Thyroid gland (tissue), 4 donors: ENCODE results near the gene NOCT. TPM values are rescaled to one million over a fixed set of nuclear protein-coding genes. Genes with fewer than 3 reads are reported as not detected.
"Not testable (repeated sequence)": the region's sequence is repeated elsewhere in the genome, so short reads cannot be mapped to it uniquely, and the experiment has no call there.

Experiments
- DNase-seq, 2 donors: peaks; one replicate each; pipeline ENCODE4 v3.0.0-alpha.2; 2019
- H3K27ac ChIP-seq, 3 donors: fragments of 200-600 bp; sonication (generic); 1 replicate in 2 of 3; 2 replicates in 1 of 3; pipeline ENCODE4 v1.5.1; 2016 to 2019; ENCODE audit warnings: mild to moderate bottlenecking in 1 of 3, moderate library complexity in 1 of 3
- H3K27me3 ChIP-seq: fragments of 200-600 bp; sonication (generic); one replicate; pipeline ENCODE4 v1.5.1; 2019
- H3K36me3 ChIP-seq, 2 donors: fragments of 200-600 bp; sonication (generic); one replicate each; pipeline ENCODE4 v1.5.1; 2016 to 2019
- H3K4me1 ChIP-seq, 2 donors: fragments of 200-600 bp; sonication (generic); one replicate each; pipeline ENCODE4 v1.5.1; 2017 to 2019
- H3K4me3 ChIP-seq, 3 donors: fragments of 200-600 bp; sonication (generic); replicated peaks in 1 of 3; 1 replicate in 2 of 3; 2 replicates in 1 of 3; pipeline ENCODE4 v1.5.1; 2016; ENCODE audit warnings: mild to moderate bottlenecking in 1 of 3
- H3K9me3 ChIP-seq: fragments of 200-600 bp; sonication (generic); one replicate; pipeline ENCODE4 v1.5.1; 2017
- POLR2A ChIP-seq, 2 donors: fragments of 450-650 bp; IDR thresholded peaks; one replicate each; pipeline ENCODE4 v1.6.1; 2017; ENCODE audit warnings: antibody characterized with exemption in 2 of 2, mild to moderate bottlenecking in 2 of 2, moderate library complexity in 1 of 2
- WGBS, 2 donors: methylation state at CpG; one replicate each; pipeline ENCODE4 v1.1.5; 2017; 5-methylcytosine and 5-hydroxymethylcytosine counted together
- intact Hi-C: fragments of 100-400 bp; cut with DNase I; formaldehyde crosslinking; loops from one replicate; pipeline ENCODE4 v1.15.1; 2023
- total RNA-seq, 4 donors: library from RNA; depleted of rRNA; stranded (reverse); fragments of >200 nt; gene quantifications; one replicate each; pipeline ENCODE4 v1.2.3, GENCODE V29; 2016
- TF ChIP-seq, protein P1 (sequence below), 6 experiments: fragments of 200-600 bp in 3 of 6; fragments of 450-650 bp in 3 of 6; sonication (generic) in 3 of 6; IDR thresholded peaks; one replicate each; pipeline ENCODE4 v1.5.1; 2016 to 2019; ENCODE audit warnings: antibody characterized with exemption in 6 of 6, mild to moderate bottlenecking in 2 of 6, inconsistent platforms in 1 of 6, moderate library complexity in 1 of 6

NOCT gene
- total RNA-seq, 4 donors from 2014 or later, result 4.0 to 11.5 (median 6.6) TPM

DNA sequence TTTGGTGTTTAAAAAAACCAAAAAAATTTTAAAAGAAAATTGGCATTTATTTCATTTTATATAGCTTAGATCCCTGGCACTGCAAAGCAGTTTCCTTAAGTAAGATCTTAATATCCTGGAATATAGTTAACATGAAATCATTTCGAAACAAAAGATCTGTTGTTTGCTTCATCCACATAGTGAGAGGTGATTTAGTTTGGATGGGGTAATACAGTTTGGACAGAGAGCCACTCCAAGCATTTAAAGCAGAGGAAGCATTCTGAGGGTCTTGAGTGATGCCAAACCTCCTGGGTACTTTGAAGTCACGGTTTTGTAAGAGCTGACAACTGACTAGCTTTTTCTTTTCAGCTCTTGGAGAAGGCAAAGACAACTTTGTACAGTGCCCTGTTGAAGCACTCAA, 28.7 kb downstream of the NOCT start:
- Histone ChIP-seq H3K4me3 (no peak overlapping the region), H3K27ac (no peak overlapping the region), H3K4me1 (no peaks in the 10 kb centered on the region), H3K9me3 (no peaks in the 10 kb centered on the region), H3K36me3 (peaks cover 3 to 4% of the 10 kb centered on the region in 2 donors), H3K27me3 (no peaks in the 10 kb centered on the region)
- intact Hi-C loops, result no loop called here
- 72 to 73% methylated on average over 2 of the region's 2 CpGs for WGBS, 2 donors
- no peak for DNase-seq
- TF ChIP-seq, protein P1, sequence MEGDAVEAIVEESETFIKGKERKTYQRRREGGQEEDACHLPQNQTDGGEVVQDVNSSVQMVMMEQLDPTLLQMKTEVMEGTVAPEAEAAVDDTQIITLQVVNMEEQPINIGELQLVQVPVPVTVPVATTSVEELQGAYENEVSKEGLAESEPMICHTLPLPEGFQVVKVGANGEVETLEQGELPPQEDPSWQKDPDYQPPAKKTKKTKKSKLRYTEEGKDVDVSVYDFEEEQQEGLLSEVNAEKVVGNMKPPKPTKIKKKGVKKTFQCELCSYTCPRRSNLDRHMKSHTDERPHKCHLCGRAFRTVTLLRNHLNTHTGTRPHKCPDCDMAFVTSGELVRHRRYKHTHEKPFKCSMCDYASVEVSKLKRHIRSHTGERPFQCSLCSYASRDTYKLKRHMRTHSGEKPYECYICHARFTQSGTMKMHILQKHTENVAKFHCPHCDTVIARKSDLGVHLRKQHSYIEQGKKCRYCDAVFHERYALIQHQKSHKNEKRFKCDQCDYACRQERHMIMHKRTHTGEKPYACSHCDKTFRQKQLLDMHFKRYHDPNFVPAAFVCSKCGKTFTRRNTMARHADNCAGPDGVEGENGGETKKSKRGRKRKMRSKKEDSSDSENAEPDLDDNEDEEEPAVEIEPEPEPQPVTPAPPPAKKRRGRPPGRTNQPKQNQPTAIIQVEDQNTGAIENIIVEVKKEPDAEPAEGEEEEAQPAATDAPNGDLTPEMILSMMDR (IDR thresholded peaks at IDR 0.05), result no peak

DNA sequence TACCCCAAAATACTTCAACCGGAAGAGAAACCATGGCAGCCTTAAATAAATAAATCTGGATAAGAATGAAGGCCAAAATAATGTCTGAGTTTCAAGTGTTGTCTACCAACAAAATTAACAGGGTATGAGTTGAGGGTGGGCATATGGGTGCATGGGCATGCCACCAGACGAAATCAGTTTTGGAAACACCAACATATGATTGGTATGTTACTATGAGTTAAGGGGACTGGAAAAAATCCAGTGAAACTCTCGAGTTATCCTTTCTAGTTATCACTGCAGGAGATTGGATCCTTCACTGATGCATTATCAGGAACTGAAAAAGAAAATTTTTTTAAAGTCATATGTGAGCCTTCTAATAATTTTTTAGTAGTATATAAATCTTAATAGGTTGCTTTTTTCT, 32.4 kb downstream of the NOCT start:
- no peak overlapping the region for H3K4me3 ChIP-seq
- intact Hi-C loops, result no loop called here
- WGBS, 2 donors, result 86 to 90% methylated on average over 3 of the region's 3 CpGs

DNA sequence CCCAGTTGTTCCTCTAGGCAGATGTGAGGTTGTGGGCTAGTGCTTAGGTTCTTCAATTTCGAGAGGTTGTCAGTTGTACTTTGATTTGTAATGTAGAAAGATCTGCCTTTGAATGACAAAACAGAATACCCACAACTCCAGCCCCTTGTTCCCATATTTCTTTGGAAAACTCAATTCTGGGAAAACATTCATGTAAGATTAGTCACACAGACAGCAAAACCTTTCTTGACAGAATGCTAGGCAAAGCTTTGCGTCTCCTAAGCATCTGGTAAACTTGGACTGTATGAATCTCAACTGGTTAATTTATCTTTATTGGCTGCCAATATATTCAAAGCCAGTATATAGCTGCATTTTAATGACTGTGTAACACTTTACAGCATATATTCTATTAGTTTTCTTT, 34.9 kb downstream of the NOCT start:
- no peaks in the 10 kb centered on the region for H3K9me3 ChIP-seq
- H3K27me3 ChIP-seq, result no peaks in the 10 kb centered on the region
- intact Hi-C loops, result no loop called here
- H3K4me3 ChIP-seq, result no peak overlapping the region
- H3K27ac ChIP-seq, result no peak overlapping the region
- peaks cover 3 to 6% of the 10 kb centered on the region in 2 donors for H3K36me3 ChIP-seq
- DNase-seq, result no peak
- no peak for TF ChIP-seq POLR2A (IDR thresholded peaks at IDR 0.05)
- TF ChIP-seq, protein P1 (IDR thresholded peaks at IDR 0.05), result no peak
- H3K4me1 ChIP-seq, result no peaks in the 10 kb centered on the region
- 92 to 97% methylated on average over 2 of the region's 2 CpGs for WGBS, 2 donors

More for the DNA sequence above, 32.4 kb downstream of the NOCT start:
- no peak for TF ChIP-seq POLR2A (IDR thresholded peaks at IDR 0.05)
- TF ChIP-seq, protein P1 (IDR thresholded peaks at IDR 0.05), result no peak
- Histone ChIP-seq H3K4me1 (no peaks in the 10 kb centered on the region), H3K36me3 (peaks cover 3 to 4% of the 10 kb centered on the region in 2 donors), H3K27me3 (no peaks in the 10 kb centered on the region), H3K9me3 (no peaks in the 10 kb centered on the region), H3K27ac (no peak overlapping the region)
- DNase-seq, result no peak

DNA sequence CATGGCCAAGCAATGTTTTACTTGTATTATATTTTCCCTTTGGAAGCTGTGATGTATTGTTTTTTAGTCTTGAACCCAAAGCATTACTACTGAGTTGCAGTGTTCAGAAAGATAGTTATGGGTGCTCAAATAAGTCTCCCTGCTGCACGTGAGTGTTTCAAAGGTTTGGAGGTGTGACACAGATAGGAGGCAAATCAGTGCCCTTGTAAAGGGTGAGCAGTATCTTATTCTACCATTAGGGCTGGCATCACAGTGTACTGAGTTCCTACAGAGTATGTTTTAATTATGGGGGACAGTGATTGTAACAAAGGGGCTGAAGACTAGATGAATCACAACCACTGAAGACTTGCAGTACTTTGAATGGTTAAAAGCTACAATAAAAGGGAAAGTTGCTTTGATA, 38.3 kb downstream of the NOCT start:
- Histone ChIP-seq H3K27me3 (no peaks in the 10 kb centered on the region), H3K4me3 (no peak overlapping the region), H3K9me3 (no peaks in the 10 kb centered on the region), H3K27ac (no peak overlapping the region), H3K36me3 (peaks cover 0 to 17% of the 10 kb centered on the region in 2 donors), H3K4me1 (no peaks in the 10 kb centered on the region)
- intact Hi-C loops, result no loop called here
- 81 to 96% methylated on average over 1 of the region's 1 CpG for WGBS, 2 donors
- no peak for TF ChIP-seq POLR2A (IDR thresholded peaks at IDR 0.05)
- TF ChIP-seq, protein P1 (IDR thresholded peaks at IDR 0.05), result no peak
- DNase-seq, result no peak

DNA sequence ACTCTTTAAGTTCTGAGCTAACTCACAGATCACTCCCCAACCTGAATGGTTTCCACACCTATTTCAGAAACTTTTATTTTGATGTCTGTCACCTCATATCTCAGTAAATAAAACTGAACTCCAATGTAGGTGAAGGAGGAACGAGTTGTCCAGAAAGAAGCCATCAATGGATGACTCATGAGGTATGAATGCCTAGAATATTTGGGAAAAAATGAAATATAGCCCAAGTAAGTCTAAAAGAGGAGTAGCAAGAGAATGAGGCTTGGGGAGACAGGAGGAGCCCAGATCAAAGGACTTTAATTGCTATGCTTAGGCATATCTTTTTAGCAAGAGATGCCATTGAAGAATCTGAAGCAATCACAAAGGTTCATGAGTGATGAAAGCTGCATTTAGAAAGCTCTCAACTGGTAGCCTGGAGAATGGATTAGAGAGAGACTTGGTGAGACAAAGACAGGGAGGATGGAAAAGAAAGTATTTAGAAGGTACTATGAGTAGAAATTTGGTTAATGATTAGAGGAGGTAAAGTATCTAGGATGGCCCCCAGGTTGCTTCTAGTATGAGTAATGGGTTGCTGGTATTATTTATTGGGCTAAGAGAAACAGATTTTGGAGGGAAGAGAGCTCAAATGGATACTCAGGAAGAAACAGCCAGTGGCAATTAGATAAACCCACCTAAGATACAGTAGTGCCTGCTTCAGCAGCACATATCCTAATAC, 39.4 kb downstream of the NOCT start:
- 62 to 69% methylated on average over 1 of the region's 1 CpG for WGBS, 2 donors
- H3K27me3 ChIP-seq, result no peaks in the 10 kb centered on the region
- TF ChIP-seq, protein P1 (IDR thresholded peaks at IDR 0.05), result no peak
- no peak for TF ChIP-seq POLR2A (IDR thresholded peaks at IDR 0.05)
- peaks cover 10 to 27% of the 10 kb centered on the region in 2 donors for H3K36me3 ChIP-seq
- intact Hi-C loops, result no loop called here
- no peaks in the 10 kb centered on the region for H3K4me1 ChIP-seq
- no peak overlapping the region for H3K27ac ChIP-seq
- DNase-seq, result no peak
- no peaks in the 10 kb centered on the region for H3K9me3 ChIP-seq
- no peak overlapping the region for H3K4me3 ChIP-seq

DNA sequence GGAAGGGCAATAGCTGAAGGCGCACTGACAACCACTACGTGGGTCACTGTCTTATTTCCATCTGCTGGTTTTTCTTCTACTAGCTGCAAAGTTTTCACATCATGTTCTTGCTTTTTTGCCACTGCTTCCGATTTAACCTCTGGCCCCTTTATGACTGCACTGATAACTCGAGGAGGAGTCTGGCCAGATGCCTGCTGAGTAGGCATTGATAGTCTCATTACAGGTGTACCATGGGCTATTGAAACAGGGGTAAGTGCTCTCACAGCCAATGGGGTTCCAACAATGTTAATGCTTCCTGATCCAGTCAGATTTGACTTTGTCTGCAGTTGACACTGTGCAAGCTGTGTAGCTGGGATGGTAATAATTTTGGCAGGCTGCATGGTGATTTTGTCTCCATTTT, 43.4 kb downstream of the NOCT start:
- H3K27ac ChIP-seq, H3K27me3 ChIP-seq, intact Hi-C loops, H3K4me1 ChIP-seq, H3K4me3 ChIP-seq, DNase-seq, H3K9me3 ChIP-seq: not testable (repeated sequence)
- WGBS, 2 donors, result 84 to 88% methylated on average over 4 of the region's 4 CpGs
- H3K36me3 ChIP-seq, result peaks cover 18 to 38% of the 10 kb centered on the region in 2 donors
